Endothelial cell of umbilical vein (primary cell): ENCODE results near the gene UBL7. TPM values are rescaled to one million over a fixed set of nuclear protein-coding genes. Genes with fewer than 3 reads are reported as not detected.

Experiments used
- BruUV-seq: library from RNA; stranded (reverse); fragments of 400-500 nt; replicated peaks from 2 replicates; lab custom pipeline; 2021; lab: Mats Ljungman, UMichigan
- CTCF ChIA-PET: fragments of 300-600, 350-600 bp; sonication (Branson Sonifier 250); formaldehyde crosslinking; loops from one replicate; lab custom pipeline; 2021; ENCODE audit warnings: antibody characterized with exemption, inconsistent platforms; lab: Charles Lee
- POLR2A ChIA-PET: fragments of 300-600, 350-600 bp; sonication (Branson Sonifier 250); formaldehyde crosslinking; loops from one replicate; lab custom pipeline; 2021; ENCODE audit warnings: antibody characterized with exemption, inconsistent platforms; lab: Charles Lee
- DNase-seq: peaks from one replicate; pipeline ENCODE4 v3.0.0-alpha.2; 2011; ENCODE audit warnings: low read depth, low spot score
- FAIRE-seq: peaks from 2 replicates; lab custom pipeline; 2011; peaks lifted over from hg19 to GRCh38; lab: Jason Lieb, UNC
- H2AFZ ChIP-seq: 2 replicates; pipeline ENCODE4 v1.6.0; 2012; ENCODE audit warnings: low read depth, low read length, control low read depth, inconsistent platforms
- H3K27ac ChIP-seq: 2 replicates; pipeline ENCODE4 v1.5.1; 2011; ENCODE audit warnings: low read depth, mild to moderate bottlenecking, control low read depth, low read length, moderate library complexity; ENCODE audit not compliant: insufficient read depth
- H3K27me3 ChIP-seq, 2 experiments: 2 replicates each; pipeline versions ENCODE4 v1.6.0 to v1.6.1; 2011; ENCODE audit warnings: low read length in 2 of 2, mixed read lengths in 1 of 2; ENCODE audit not compliant: control insufficient read depth in 2 of 2, insufficient read depth in 2 of 2
- H3K36me3 ChIP-seq, 2 experiments: 2 replicates in 1 of 2; 3 replicates in 1 of 2; pipeline ENCODE4 v1.5.1; 2011; ENCODE audit warnings: low read length in 2 of 2, mild to moderate bottlenecking in 1 of 2, moderate library complexity in 1 of 2; ENCODE audit not compliant: control insufficient read depth in 2 of 2, insufficient read depth in 2 of 2; ENCODE audit errors: extremely low read depth in 1 of 2
- H3K4me1 ChIP-seq: 3 replicates; pipeline ENCODE4 v1.5.1; 2011; ENCODE audit warnings: mild to moderate bottlenecking, low read length; ENCODE audit not compliant: control insufficient read depth, insufficient read depth; ENCODE audit errors: extremely low read depth
- H3K4me2 ChIP-seq: 2 replicates; pipeline ENCODE4 v1.6.1; 2011; ENCODE audit warnings: low read length, control low read depth, mixed read lengths; ENCODE audit not compliant: insufficient read depth
- H3K4me3 ChIP-seq, 3 experiments: fragments of 200-600 bp in 1 of 3; sonication (generic), shearing (Covaris generic) in 1 of 3; replicated peaks in 1 of 3; 2 replicates each; pipeline ENCODE4 v1.5.1; 2011 to 2016; ENCODE audit warnings: control low read depth in 3 of 3, low read length in 3 of 3, mild to moderate bottlenecking in 2 of 3, inconsistent platforms in 1 of 3, low read depth in 1 of 3, moderate library complexity in 1 of 3; ENCODE audit not compliant: insufficient read depth in 1 of 3
- H3K79me2 ChIP-seq: 2 replicates; pipeline ENCODE4 v1.6.0; 2012; ENCODE audit warnings: low read length, inconsistent platforms; ENCODE audit not compliant: control insufficient read depth, insufficient read depth
- H3K9ac ChIP-seq: replicated peaks from 2 replicates; pipeline ENCODE3; 2011; ENCODE audit warnings: low read length, control low read depth; ENCODE audit not compliant: insufficient read depth; ENCODE audit errors: extremely low read depth
- H3K9me1 ChIP-seq: replicated peaks from 3 replicates; pipeline ENCODE4 v1.6.0; 2011; ENCODE audit warnings: mild to moderate bottlenecking, low read length; ENCODE audit not compliant: control insufficient read depth, insufficient read depth; ENCODE audit errors: extremely low read depth
- H3K9me3 ChIP-seq: replicated peaks from 2 replicates; pipeline ENCODE4 v1.5.1; 2012; ENCODE audit warnings: low read length, inconsistent platforms; ENCODE audit not compliant: control insufficient read depth, insufficient read depth
- H4K20me1 ChIP-seq: replicated peaks from 2 replicates; pipeline ENCODE3; 2011; ENCODE audit warnings: mild to moderate bottlenecking, low read length; ENCODE audit not compliant: control insufficient read depth, insufficient read depth; ENCODE audit errors: extremely low read depth
- CTCF ChIP-seq, 2 donors: IDR thresholded peaks; 1 replicate in 1 of 2; 2 replicates in 1 of 2; pipeline ENCODE4 v1.5.1; 2011; ENCODE audit warnings: low read length in 2 of 2, mild to moderate bottlenecking in 2 of 2, moderate library complexity in 2 of 2, control low read depth in 1 of 2, inconsistent platforms in 1 of 2, low read depth in 1 of 2; ENCODE audit not compliant: insufficient read depth in 1 of 2; ENCODE audit errors: extremely low read depth in 1 of 2
- EZH2 ChIP-seq: IDR thresholded peaks from 2 replicates; pipeline ENCODE4 v1.6.1; 2012; ENCODE audit warnings: borderline replicate concordance, low read depth, mild to moderate bottlenecking, moderate library complexity, low read length, inconsistent platforms; ENCODE audit not compliant: severe bottlenecking
- FOS ChIP-seq: IDR thresholded peaks from 2 replicates; pipeline ENCODE4 v1.6.1; 2011; ENCODE audit warnings: mild to moderate bottlenecking, low read length, moderate library complexity, borderline replicate concordance; ENCODE audit not compliant: insufficient read depth
- GATA2 ChIP-seq: IDR thresholded peaks from 2 replicates; pipeline ENCODE4 v1.7.0; 2011; ENCODE audit warnings: low read depth, mild to moderate bottlenecking, moderate library complexity, mixed read lengths, low read length; ENCODE audit not compliant: insufficient read length, insufficient read depth
- JUN ChIP-seq: IDR thresholded peaks from 2 replicates; pipeline ENCODE4 v1.6.1; 2011; ENCODE audit warnings: borderline replicate concordance, low read depth; ENCODE audit not compliant: insufficient read length, insufficient read depth
- MYC ChIP-seq: IDR thresholded peaks from one replicate; pipeline ENCODE4 v1.6.1; 2011; ENCODE audit warnings: mild to moderate bottlenecking, low read depth, low read length
- POLR2A ChIP-seq: IDR thresholded peaks from 2 replicates; pipeline ENCODE4 v1.6.1; 2012; ENCODE audit warnings: low read depth, mild to moderate bottlenecking, control low read depth, low read length
- dilution Hi-C: fragments of 300-500 bp; cut with MboI; formaldehyde crosslinking; loops from one replicate; pipeline ENCODE4 v1.15.0; 2019; ENCODE audit warnings: low sequenced_read_pairs; ENCODE audit not compliant: extremely low pct_ligation_motif_present
- intact Hi-C: fragments of 100-400 bp; cut with micrococcal nuclease; formaldehyde crosslinking; loops from one replicate; pipeline ENCODE4 v1.10.0; 2022
- polyA plus RNA-seq, 4 experiments: library from polyadenylated mRNA; depleted of rRNA in 3 of 4; stranded (reverse) in 3 of 4; unstranded in 1 of 4; fragments of >200 nt; gene quantifications; 2 replicates each; pipeline versions ENCODE4 v1.2.1 to v1.2.3, GENCODE V29; 2011 to 2012; ENCODE audit warnings: missing spikeins in 1 of 4
- total RNA-seq: library from RNA; stranded (reverse); gene quantifications from 2 replicates; pipeline ENCODE4 v1.2.3, GENCODE V29; 2021

The UBL7 gene
- total and polyA plus RNA-seq, 2 donors (not counting 3 experiments of a cell fraction or from before 2014, with no cell fraction given): 32.8 to 90.4 TPM

- no peak overlapping the region for H3K4me2 ChIP-seq
- H3K36me3 ChIP-seq: peaks cover 0 to 30% of the 10 kb centered on the region in 2 experiments
- H3K4me1 ChIP-seq: peaks cover 6% of the 10 kb centered on the region
- no peaks in the 10 kb centered on the region for H4K20me1 ChIP-seq
- no peak for DNase-seq
- H3K27me3 ChIP-seq: no peaks in the 10 kb centered on the region
- H3K9me3 ChIP-seq: no peaks in the 10 kb centered on the region
- no peaks in the 10 kb centered on the region for H3K79me2 ChIP-seq
- ChIA-PET POLR2A (no interaction called here), CTCF (interaction anchor here (2.1 to 4.0 kb wide), 2 partner anchors 11 to 67 kb away, joined by 7 to 26 read pairs; no protein-coding TSS in a partner anchor)
- H3K9me1 ChIP-seq: no peaks in the 10 kb centered on the region
- intact Hi-C loops (no loop called here), dilution Hi-C loops (no loop called here)
- H3K9ac ChIP-seq: no peak overlapping the region
- H3K4me3 ChIP-seq: no peak overlapping the region
- no peak overlapping the region for H3K27ac ChIP-seq
- FAIRE-seq: no peak
- no TSS peak for BruUV-seq
- TF ChIP-seq FOS: no peak
- no peak for TF ChIP-seq CTCF (IDR thresholded peaks at IDR 0.05; ENCODE audit: extremely low read depth in 1 of 2, insufficient read depth in 1 of 2, low read depth in 1 of 2, low read length in 2 of 2)
- no peak for TF ChIP-seq JUN
- TF ChIP-seq EZH2: no peak
- no peak for TF ChIP-seq MYC
- no peak for TF ChIP-seq GATA2
- no peak for TF ChIP-seq POLR2A
- H2AFZ ChIP-seq: no peak overlapping the region
Observed at GRCh38 chr15:74449643-74450205, 11.2 kb downstream of the UBL7 start.
